Ovary (tissue), 9 donors: ENCODE results near the gene SPTBN5. TPM values are rescaled to one million over a fixed set of nuclear protein-coding genes. Genes with fewer than 3 reads are reported as not detected.

Source experiments
- DNase-seq, 5 donors: peaks; one replicate each; pipeline ENCODE4 v3.0.0-alpha.2; 2019 to 2020
- H3K27ac ChIP-seq, 2 donors: fragments of 200-600 bp; one replicate each; pipeline versions ENCODE4 v1.5.1 to v1.8.0; 2019 to 2022
- H3K27me3 ChIP-seq: fragments of 200-600 bp; one replicate; pipeline ENCODE4 v1.8.0; 2022
- H3K36me3 ChIP-seq: fragments of 200-600 bp; sonication (generic); one replicate; pipeline ENCODE4 v1.5.1; 2019
- H3K4me1 ChIP-seq: one replicate; pipeline ENCODE4 v1.8.1; 2013; ENCODE audit warnings: mild to moderate bottlenecking, moderate library complexity; ENCODE audit not compliant: insufficient read depth
- H3K4me3 ChIP-seq: fragments of 200-600 bp; sonication (generic); one replicate; pipeline ENCODE4 v1.5.1; 2017
- H3K9me3 ChIP-seq, 2 donors: fragments of 200-600 bp in 1 of 2; sonication (generic) in 1 of 2; one replicate each; pipeline versions ENCODE4 v1.5.1 to v1.8.1; 2013 to 2019; ENCODE audit warnings: mild to moderate bottlenecking in 1 of 2, moderate library complexity in 1 of 2
- EP300 ChIP-seq: sonication (generic); formaldehyde crosslinking; IDR thresholded peaks from one replicate; pipeline ENCODE4 v1.6.1; 2017; ENCODE audit warnings: antibody characterized with exemption
- POLR2A ChIP-seq: fragments of 450-650 bp; IDR thresholded peaks from one replicate; pipeline ENCODE4 v1.6.1; 2017; ENCODE audit warnings: antibody characterized with exemption, mild to moderate bottlenecking, moderate library complexity
- WGBS, 3 donors: extraction: QIAGEN DNeasy Blood & Tissue Kit in 1 of 3; methylation state at CpG; one replicate each; pipeline versions ENCODE4 v1.1.5 to v1.1.7; 2013 to 2017; 5-methylcytosine and 5-hydroxymethylcytosine counted together
- intact Hi-C, 4 donors: fragments of 100-400 bp; cut with DNase I; formaldehyde crosslinking; loops; one replicate each; pipeline versions ENCODE4 v1.11.0 to v1.15.1; 2022 to 2023
- polyA plus RNA-seq, 2 donors: library from polyadenylated mRNA; stranded (reverse); fragments of 200-250 nt in 1 of 2; fragments of 350-450 nt in 1 of 2; fragmentation: Illumina TruSeq in 1 of 2; extraction: RNeasy Lipid Tissue Mini Kit (QIAGEN cat#74804) in 1 of 2; gene quantifications; one replicate each; pipeline ENCODE4 v1.2.3, GENCODE V29; 2013 to 2014
- total RNA-seq, 7 donors: library from RNA; depleted of rRNA in 2 of 7; stranded (reverse); fragments of >200 nt in 2 of 7; fragmentation: NEBNext Ultra II Directional in 3 of 7; extraction: Animal tissue kit (Norgen Biotek cat#: 25700) in 3 of 7; gene quantifications; one replicate each; pipeline versions ENCODE4 v1.1.0 to v1.2.4, GENCODE V29; 2016 to 2023
- TF ChIP-seq, protein P1 (sequence below), 3 donors: fragments of 450-650 bp in 2 of 3; fragments of 200-600 bp in 1 of 3; IDR thresholded peaks; one replicate each; pipeline versions ENCODE4 v1.5.1 to v1.8.0; 2016 to 2022; ENCODE audit warnings: antibody characterized with exemption in 3 of 3, mild to moderate bottlenecking in 1 of 3
- donor health status: DM: no; HTN: no; CAD: no; lungs with moderate emphysema.
- donor health status: DM: no; HTN: no; CAD: no.
- donor health status: Bipolar disorder and iron deficiency.
- donor health status: DM: yes; HTN: yes; CAD: no.
- donor health status: DM: no; HTN: no; CAD: no.
- donor health status: DM: yes; HTN: yes; CAD: no.

The SPTBN5 gene
- total and polyA plus RNA-seq, 9 donors = 0.28 to 1.5 (median 0.77) TPM

DNA sequence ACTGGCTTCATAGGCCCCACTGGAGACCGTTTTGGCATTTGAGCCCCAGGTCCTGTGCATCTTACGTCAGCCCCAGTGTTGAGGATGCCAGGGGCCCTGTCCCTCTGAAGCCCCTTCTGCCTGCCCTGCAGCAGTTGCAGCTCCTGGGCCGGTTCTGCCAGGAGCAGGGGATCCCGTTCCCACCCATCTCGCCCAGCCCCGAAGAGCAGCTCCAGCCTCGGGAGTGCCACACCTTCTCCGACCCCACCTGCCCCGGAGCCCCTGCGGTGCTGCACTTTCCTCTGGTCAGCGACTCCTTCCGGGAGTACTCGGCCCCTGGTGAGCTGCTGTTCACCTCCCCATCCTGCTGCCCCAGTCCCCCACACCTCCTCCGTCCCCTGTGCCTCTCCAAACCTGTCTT, 46.6 kb downstream of the SPTBN5 start:
- no peak overlapping the region for H3K4me3 ChIP-seq
- DNase-seq = no peak
- TF ChIP-seq EP300 = no peak
- TF ChIP-seq, protein P1, sequence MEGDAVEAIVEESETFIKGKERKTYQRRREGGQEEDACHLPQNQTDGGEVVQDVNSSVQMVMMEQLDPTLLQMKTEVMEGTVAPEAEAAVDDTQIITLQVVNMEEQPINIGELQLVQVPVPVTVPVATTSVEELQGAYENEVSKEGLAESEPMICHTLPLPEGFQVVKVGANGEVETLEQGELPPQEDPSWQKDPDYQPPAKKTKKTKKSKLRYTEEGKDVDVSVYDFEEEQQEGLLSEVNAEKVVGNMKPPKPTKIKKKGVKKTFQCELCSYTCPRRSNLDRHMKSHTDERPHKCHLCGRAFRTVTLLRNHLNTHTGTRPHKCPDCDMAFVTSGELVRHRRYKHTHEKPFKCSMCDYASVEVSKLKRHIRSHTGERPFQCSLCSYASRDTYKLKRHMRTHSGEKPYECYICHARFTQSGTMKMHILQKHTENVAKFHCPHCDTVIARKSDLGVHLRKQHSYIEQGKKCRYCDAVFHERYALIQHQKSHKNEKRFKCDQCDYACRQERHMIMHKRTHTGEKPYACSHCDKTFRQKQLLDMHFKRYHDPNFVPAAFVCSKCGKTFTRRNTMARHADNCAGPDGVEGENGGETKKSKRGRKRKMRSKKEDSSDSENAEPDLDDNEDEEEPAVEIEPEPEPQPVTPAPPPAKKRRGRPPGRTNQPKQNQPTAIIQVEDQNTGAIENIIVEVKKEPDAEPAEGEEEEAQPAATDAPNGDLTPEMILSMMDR (IDR thresholded peaks at IDR 0.05) = no peak
- TF ChIP-seq POLR2A = no peak
- H3K27me3 ChIP-seq = no peaks in the 10 kb centered on the region
- H3K4me1 ChIP-seq = peaks cover 3% of the 10 kb centered on the region
- 88 to 90% (median 89%) methylated on average over 14 of the region's 14 CpGs for WGBS, 3 donors
- no peaks in the 10 kb centered on the region for H3K9me3 ChIP-seq
- no peaks in the 10 kb centered on the region for H3K36me3 ChIP-seq
- intact Hi-C loops = loop anchor here in 1 of 4 donors (10.0 kb wide), 1 partner anchor 788 kb away; no protein-coding TSS in a partner anchor
- H3K27ac ChIP-seq = no peak overlapping the region

GRCh38 chr15:41844814-41845213, 49.0 kb downstream of the SPTBN5 start:
- no peak for DNase-seq
- Histone ChIP-seq H3K27me3 (no peaks in the 10 kb centered on the region), H3K9me3 (no peaks in the 10 kb centered on the region), H3K36me3 (no peaks in the 10 kb centered on the region), H3K4me3 (no peak overlapping the region), H3K27ac (no peak overlapping the region), H3K4me1 (no peaks in the 10 kb centered on the region)
- 79 to 89% (median 86%) methylated on average over 11 to 12 of the region's 12 CpGs for WGBS, 3 donors
- TF ChIP-seq EP300 = no peak
- TF ChIP-seq POLR2A = no peak
- TF ChIP-seq, protein P1 (IDR thresholded peaks at IDR 0.05) = no peak
- intact Hi-C loops = loop anchor here in 1 of 4 donors (10.0 kb wide), 1 partner anchor 790 kb away; no protein-coding TSS in a partner anchor

DNA sequence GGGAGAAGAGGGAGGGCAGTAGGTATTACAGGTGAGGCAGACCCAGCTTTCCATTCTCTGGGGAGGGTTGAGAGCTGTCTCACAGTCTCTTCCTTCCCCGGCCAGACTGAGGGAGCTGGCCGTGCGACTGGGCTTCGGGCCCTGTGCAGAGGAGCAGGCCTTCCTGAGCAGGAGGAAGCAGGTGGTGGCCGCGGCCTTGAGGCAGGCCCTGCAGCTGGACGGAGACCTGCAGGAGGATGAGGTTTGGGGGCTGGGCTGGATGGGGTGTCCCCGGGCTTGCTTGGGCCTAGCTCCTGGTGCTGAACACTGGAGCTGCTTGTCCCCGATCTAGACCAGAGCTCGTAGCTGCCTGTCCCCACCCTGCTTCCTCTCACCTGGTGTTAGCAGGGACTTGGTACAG, 50.3 kb downstream of the SPTBN5 start:
- intact Hi-C loops = loop anchor here in 1 of 4 donors (10.0 kb wide), 1 partner anchor 791 kb away; no protein-coding TSS in a partner anchor
- WGBS, 3 donors = 59 to 83% (median 67%) methylated on average over 10 of the region's 10 CpGs
- Histone ChIP-seq H3K27ac (no peak overlapping the region), H3K9me3 (no peaks in the 10 kb centered on the region), H3K4me1 (no peaks in the 10 kb centered on the region), H3K4me3 (no peak overlapping the region), H3K27me3 (no peaks in the 10 kb centered on the region), H3K36me3 (no peaks in the 10 kb centered on the region)
- TF ChIP-seq EP300 (no peak), POLR2A (no peak)
- TF ChIP-seq, protein P1 (IDR thresholded peaks at IDR 0.05) = no peak
- DNase-seq = no peak

DNA sequence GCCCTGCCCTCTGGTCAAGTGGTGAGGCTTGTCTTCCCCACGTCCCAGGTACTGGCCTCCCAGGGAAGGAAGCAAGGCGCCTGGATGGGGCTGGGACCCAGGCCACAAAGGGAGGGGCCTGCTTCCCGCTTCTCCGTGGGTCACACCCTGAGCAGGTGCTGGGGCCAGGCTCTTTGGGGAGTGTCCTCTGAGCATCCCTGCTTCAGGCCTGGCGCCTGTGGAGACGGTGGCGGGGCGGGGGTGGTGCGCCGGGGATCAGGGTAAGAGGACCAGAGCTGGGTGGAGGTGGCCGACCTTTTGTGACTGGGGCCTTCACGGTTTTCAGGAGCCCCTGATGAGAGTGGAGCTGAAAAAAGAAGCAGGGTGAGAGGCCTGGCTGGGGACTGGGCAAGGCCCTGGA, 51.6 kb downstream of the SPTBN5 start:
- WGBS, 3 donors = 73 to 81% (median 76%) methylated on average over 12 of the region's 12 CpGs
- Histone ChIP-seq H3K36me3 (no peaks in the 10 kb centered on the region), H3K4me3 (no peak overlapping the region), H3K27me3 (no peaks in the 10 kb centered on the region), H3K9me3 (no peaks in the 10 kb centered on the region), H3K27ac (no peak overlapping the region), H3K4me1 (no peaks in the 10 kb centered on the region)
- DNase-seq = no peak
- TF ChIP-seq POLR2A (no peak), EP300 (no peak)
- TF ChIP-seq, protein P1 (IDR thresholded peaks at IDR 0.05) = no peak
- intact Hi-C loops = loop anchor here in 1 of 4 donors (10.0 kb wide), 1 partner anchor 793 kb away; no protein-coding TSS in a partner anchor
